Breast epithelium (tissue), 3 donors: ENCODE results near the gene FGF11.

ENCODE experiments used
- POLR2A ChIP-seq: fragments of 450-650 bp; IDR thresholded peaks from one replicate; pipeline ENCODE4 v1.6.1; 2016; ENCODE audit warnings: antibody characterized with exemption, mild to moderate bottlenecking, moderate library complexity
- POLR2AphosphoS5 ChIP-seq, 3 donors: sonication (generic); formaldehyde crosslinking; IDR thresholded peaks; one replicate each; pipeline ENCODE4 v1.6.1; 2017; ENCODE audit warnings: antibody characterized with exemption in 3 of 3
- TF ChIP-seq, protein P1 (sequence below), 3 donors: fragments of 450-650 bp; IDR thresholded peaks; one replicate each; pipeline ENCODE4 v1.5.1; 2016 to 2017; ENCODE audit warnings: antibody characterized with exemption in 3 of 3, mild to moderate bottlenecking in 3 of 3, moderate library complexity in 3 of 3

GRCh38 chr17:7393613-7394451 is 45.5 kb upstream of the FGF11 start:
- TF ChIP-seq POLR2A: no peak
- TF ChIP-seq, protein P1, sequence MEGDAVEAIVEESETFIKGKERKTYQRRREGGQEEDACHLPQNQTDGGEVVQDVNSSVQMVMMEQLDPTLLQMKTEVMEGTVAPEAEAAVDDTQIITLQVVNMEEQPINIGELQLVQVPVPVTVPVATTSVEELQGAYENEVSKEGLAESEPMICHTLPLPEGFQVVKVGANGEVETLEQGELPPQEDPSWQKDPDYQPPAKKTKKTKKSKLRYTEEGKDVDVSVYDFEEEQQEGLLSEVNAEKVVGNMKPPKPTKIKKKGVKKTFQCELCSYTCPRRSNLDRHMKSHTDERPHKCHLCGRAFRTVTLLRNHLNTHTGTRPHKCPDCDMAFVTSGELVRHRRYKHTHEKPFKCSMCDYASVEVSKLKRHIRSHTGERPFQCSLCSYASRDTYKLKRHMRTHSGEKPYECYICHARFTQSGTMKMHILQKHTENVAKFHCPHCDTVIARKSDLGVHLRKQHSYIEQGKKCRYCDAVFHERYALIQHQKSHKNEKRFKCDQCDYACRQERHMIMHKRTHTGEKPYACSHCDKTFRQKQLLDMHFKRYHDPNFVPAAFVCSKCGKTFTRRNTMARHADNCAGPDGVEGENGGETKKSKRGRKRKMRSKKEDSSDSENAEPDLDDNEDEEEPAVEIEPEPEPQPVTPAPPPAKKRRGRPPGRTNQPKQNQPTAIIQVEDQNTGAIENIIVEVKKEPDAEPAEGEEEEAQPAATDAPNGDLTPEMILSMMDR (IDR thresholded peaks at IDR 0.05): no peak
- TF ChIP-seq POLR2AphosphoS5 (IDR thresholded peaks at IDR 0.05): no peak
